ENCODE results near the gene ANKRD63.

GRCh38 chr15:40263024-40263754 is 19.7 kb downstream of the ANKRD63 start:
- TF ChIP-seq CTCF (IDR thresholded peaks at IDR 0.05) = no peak
- no peak for TF ChIP-seq POLR2A (IDR thresholded peaks at IDR 0.05; ENCODE audit: low read depth)
- TF ChIP-seq POLR2AphosphoS5 (IDR thresholded peaks at IDR 0.05) = peak in 1 of 2 donors; percentile 61
- no peak for TF ChIP-seq EP300 (IDR thresholded peaks at IDR 0.05)

All from esophagus muscularis mucosa (tissue), 4 donors.